ENCODE data around the gene ANGPT4. TPM values are rescaled to one million over a fixed set of nuclear protein-coding genes. Genes with fewer than 3 reads are reported as not detected.
A peak's percentile ranks its signal among the peaks of the same experiment; 100 is the strongest.

The ANGPT4 gene
- total RNA-seq, 2 experiments from 2014 or later, result not detected

- Mint-ChIP-seq H3K4me3 (no peak overlapping the region), H3K36me3 (ENCODE audit: low read depth) (no peaks in the 10 kb centered on the region), H3K9me3 (ENCODE audit: low read depth) (no peaks in the 10 kb centered on the region), H3K4me1 (peaks cover 12% of the 10 kb centered on the region), H3K27me3 (peaks cover 16% of the 10 kb centered on the region), H3K27ac (no peak overlapping the region)
- CTCF ChIA-PET, result interaction anchor here (0.5 to 1.0 kb wide), 2 partner anchors 69 to 71 kb away, joined by 3 to 4 read pairs; no protein-coding TSS in a partner anchor
- POLR2A ChIA-PET, result no interaction called here
- intact Hi-C loops (cut with DNase I, micrococcal nuclease), result loop anchor here (5.0 kb wide), 2 partner anchors 48 to 53 kb away; partner anchors contain the start of gene FAM110A (in 1 of the 2)
- ATAC-seq, result no peak
- DNase-seq, result peak; percentile 34
Observed at GRCh38 chr20:884983-885952, 30.9 kb downstream of the ANGPT4 start.

DNA sequence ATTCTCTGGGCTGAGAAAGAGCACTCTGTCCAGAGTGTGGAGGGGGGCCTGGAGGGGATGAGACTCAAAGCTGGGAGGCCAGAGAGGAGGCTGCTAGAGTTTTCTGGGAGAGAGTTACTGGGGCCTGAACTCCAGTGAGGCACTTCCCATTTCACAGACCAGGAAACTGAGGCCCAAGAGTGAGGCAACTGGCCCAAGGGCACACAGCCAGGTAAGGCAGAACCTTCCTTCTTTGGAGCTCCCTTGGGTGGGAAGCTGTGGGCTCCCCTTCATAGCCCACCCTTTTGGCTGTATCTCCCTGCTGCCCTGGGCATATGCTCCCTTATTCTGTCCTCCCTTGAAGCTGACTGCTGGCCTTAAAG is 34.4 kb downstream of the ANGPT4 start:
- Mint-ChIP-seq H3K27ac (peak overlapping the region; percentile 67), H3K4me3 (peak overlapping the region; percentile 58), H3K9me3 (ENCODE audit: low read depth) (no peaks in the 10 kb centered on the region), H3K27me3 (peaks cover 16% of the 10 kb centered on the region), H3K36me3 (ENCODE audit: low read depth) (no peaks in the 10 kb centered on the region), H3K4me1 (peaks cover 14% of the 10 kb centered on the region)
- POLR2A ChIA-PET, result no interaction called here
- CTCF ChIA-PET, result no interaction called here
- ATAC-seq, result no peak
- intact Hi-C loops (cut with DNase I, micrococcal nuclease), result loop anchor here (5.0 kb wide), 2 partner anchors 44 to 49 kb away; partner anchors contain the start of gene FAM110A (in 1 of the 2)
- no peak for DNase-seq

- Mint-ChIP-seq H3K27ac (peak overlapping the region; percentile 67), H3K36me3 (ENCODE audit: low read depth) (no peaks in the 10 kb centered on the region), H3K4me3 (peak overlapping the region; percentile 58), H3K9me3 (ENCODE audit: low read depth) (no peaks in the 10 kb centered on the region), H3K4me1 (peaks cover 14% of the 10 kb centered on the region), H3K27me3 (peaks cover 16% of the 10 kb centered on the region)
- ChIA-PET CTCF (no interaction called here), POLR2A (no interaction called here)
- intact Hi-C loops (cut with DNase I, micrococcal nuclease), result loop anchor here (5.0 kb wide), 2 partner anchors 44 to 49 kb away; partner anchors contain the start of gene FAM110A (in 1 of the 2)
- ATAC-seq (peak; percentile 99), DNase-seq (peak; percentile 63)
Observed at GRCh38 chr20:881051-881782, 34.9 kb downstream of the ANGPT4 start.

DNA sequence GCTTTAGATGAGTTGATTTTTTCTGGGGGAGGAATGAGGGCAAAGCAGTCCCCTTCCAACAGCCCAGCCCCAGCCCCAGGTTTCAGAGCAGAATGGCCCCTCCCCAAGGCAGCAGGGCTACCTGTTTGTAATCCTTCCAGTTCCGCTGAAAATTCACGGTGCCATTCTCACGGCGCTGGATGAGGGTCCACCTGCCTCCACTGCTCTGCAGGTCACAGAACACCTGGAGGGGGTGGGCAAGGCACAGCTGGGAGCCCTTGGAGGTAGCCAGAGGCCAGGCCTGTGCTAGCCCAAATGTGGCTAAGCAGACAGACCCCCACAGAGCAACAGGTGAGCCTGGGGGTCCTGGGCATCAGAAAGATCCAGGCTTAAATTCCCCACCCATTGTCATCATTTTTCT is 36.5 kb downstream of the ANGPT4 start:
- ATAC-seq (no peak), DNase-seq (no peak)
- no peaks in the 10 kb centered on the region for H3K36me3 Mint-ChIP-seq (ENCODE audit: low read depth)
- CTCF ChIA-PET, result interaction anchor here (0.7 kb wide), 1 partner anchor 60 kb away, joined by 3 read pairs; no protein-coding TSS in a partner anchor
- H3K27ac Mint-ChIP-seq, result no peak overlapping the region
- no peaks in the 10 kb centered on the region for H3K9me3 Mint-ChIP-seq (ENCODE audit: low read depth)
- peaks cover 5% of the 10 kb centered on the region for H3K27me3 Mint-ChIP-seq
- peaks cover 14% of the 10 kb centered on the region for H3K4me1 Mint-ChIP-seq
- H3K4me3 Mint-ChIP-seq, result no peak overlapping the region
- POLR2A ChIA-PET, result no interaction called here
- intact Hi-C loops (cut with DNase I, micrococcal nuclease), result loop anchor here (5.0 kb wide), 2 partner anchors 42 to 47 kb away; partner anchors contain the start of gene FAM110A (in 1 of the 2)

GRCh38 chr20:878511-879307 is 37.4 kb downstream of the ANGPT4 start:
- Mint-ChIP-seq H3K4me1 (peaks cover 14% of the 10 kb centered on the region), H3K9me3 (ENCODE audit: low read depth) (no peaks in the 10 kb centered on the region), H3K36me3 (ENCODE audit: low read depth) (no peaks in the 10 kb centered on the region), H3K4me3 (no peak overlapping the region), H3K27ac (no peak overlapping the region), H3K27me3 (no peaks in the 10 kb centered on the region)
- CTCF ChIA-PET, result no interaction called here
- DNase-seq (peak; percentile 58), ATAC-seq (no peak)
- intact Hi-C loops (cut with DNase I, micrococcal nuclease), result no loop called here
- POLR2A ChIA-PET, result no interaction called here

DNA sequence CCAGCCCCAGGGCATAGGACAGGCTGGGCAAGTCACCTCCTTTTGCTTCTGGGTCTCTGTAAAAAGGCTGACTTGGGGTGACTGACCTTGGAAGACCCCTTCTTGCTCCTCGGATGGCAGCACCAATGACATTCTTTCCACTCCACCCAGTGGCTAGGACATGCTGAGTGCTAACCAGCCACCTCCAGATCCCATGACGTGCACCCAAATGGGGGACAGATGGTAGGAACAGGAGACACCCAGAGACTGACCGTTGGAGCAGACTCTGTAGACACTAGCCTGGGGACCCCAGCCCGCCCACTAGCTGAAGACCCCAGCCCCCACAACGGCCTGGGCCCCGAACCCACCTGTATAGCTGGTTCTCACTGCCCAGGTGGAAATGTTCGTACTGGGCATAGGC is 38.3 kb downstream of the ANGPT4 start:
- no peaks in the 10 kb centered on the region for H3K36me3 Mint-ChIP-seq (ENCODE audit: low read depth)
- no peaks in the 10 kb centered on the region for H3K27me3 Mint-ChIP-seq
- DNase-seq (no peak), ATAC-seq (no peak)
- no peak overlapping the region for H3K27ac Mint-ChIP-seq
- ChIA-PET POLR2A (no interaction called here), CTCF (interaction anchor here (0.6 kb wide), 1 partner anchor 12 kb away, joined by 3 read pairs; no protein-coding TSS in a partner anchor)
- no peak overlapping the region for H3K4me3 Mint-ChIP-seq
- intact Hi-C loops (cut with DNase I, micrococcal nuclease), result no loop called here
- no peaks in the 10 kb centered on the region for H3K9me3 Mint-ChIP-seq (ENCODE audit: low read depth)
- H3K4me1 Mint-ChIP-seq, result peaks cover 14% of the 10 kb centered on the region

DNA sequence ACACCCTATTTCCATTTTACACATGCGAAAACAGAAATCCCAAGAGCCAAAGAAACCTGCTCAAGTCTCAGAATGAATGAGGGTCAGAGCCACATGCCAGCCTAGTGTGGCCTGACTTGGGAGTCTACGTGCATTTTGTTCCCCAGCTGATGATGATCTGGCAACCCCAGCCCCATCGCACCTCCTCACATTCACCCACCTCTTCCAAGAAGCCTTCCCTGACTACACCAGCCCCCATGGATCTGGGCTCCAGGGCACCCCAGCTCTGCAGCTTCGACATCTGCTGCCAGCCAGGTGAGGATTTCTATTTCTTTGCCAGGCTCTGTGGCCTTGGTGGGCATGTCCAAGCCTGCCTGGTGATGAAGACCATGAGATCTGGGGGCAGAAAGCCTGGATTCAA is 41.0 kb downstream of the ANGPT4 start:
- intact Hi-C loops (cut with DNase I, micrococcal nuclease), result no loop called here
- Mint-ChIP-seq H3K36me3 (ENCODE audit: low read depth) (no peaks in the 10 kb centered on the region), H3K9me3 (ENCODE audit: low read depth) (no peaks in the 10 kb centered on the region), H3K4me3 (no peak overlapping the region), H3K4me1 (peaks cover 2% of the 10 kb centered on the region), H3K27me3 (no peaks in the 10 kb centered on the region), H3K27ac (no peak overlapping the region)
- DNase-seq (no peak), ATAC-seq (no peak)
- CTCF ChIA-PET, result interaction anchor here (1.0 kb wide), 1 partner anchor 57 kb away, joined by 7 read pairs; no protein-coding TSS in a partner anchor
- POLR2A ChIA-PET, result no interaction called here

- no peaks in the 10 kb centered on the region for H3K36me3 Mint-ChIP-seq (ENCODE audit: low read depth)
- no peaks in the 10 kb centered on the region for H3K27me3 Mint-ChIP-seq
- H3K4me1 Mint-ChIP-seq, result no peaks in the 10 kb centered on the region
- H3K4me3 Mint-ChIP-seq, result no peak overlapping the region
- ChIA-PET POLR2A (no interaction called here), CTCF (interaction anchor here (1.3 kb wide), 1 partner anchor 13 kb away, joined by 4 read pairs; no protein-coding TSS in a partner anchor)
- H3K27ac Mint-ChIP-seq, result no peak overlapping the region
- intact Hi-C loops (cut with DNase I, micrococcal nuclease), result no loop called here
- peak; percentile 22 for DNase-seq
- ATAC-seq, result peak; percentile 57
- no peaks in the 10 kb centered on the region for H3K9me3 Mint-ChIP-seq (ENCODE audit: low read depth)
Observed at GRCh38 chr20:873875-874607, 42.1 kb downstream of the ANGPT4 start.

GRCh38 chr20:872855-873520 is 43.1 kb downstream of the ANGPT4 start:
- Mint-ChIP-seq H3K27ac (no peak overlapping the region), H3K4me1 (no peaks in the 10 kb centered on the region), H3K4me3 (no peak overlapping the region), H3K27me3 (no peaks in the 10 kb centered on the region), H3K9me3 (ENCODE audit: low read depth) (no peaks in the 10 kb centered on the region), H3K36me3 (ENCODE audit: low read depth) (no peaks in the 10 kb centered on the region)
- DNase-seq (no peak), ATAC-seq (no peak)
- CTCF ChIA-PET, result no interaction called here
- POLR2A ChIA-PET, result no interaction called here
- intact Hi-C loops (cut with DNase I, micrococcal nuclease), result no loop called here

- H3K4me1 Mint-ChIP-seq, result no peaks in the 10 kb centered on the region
- POLR2A ChIA-PET, result no interaction called here
Observed at GRCh38 chr20:871948-872347, 44.2 kb downstream of the ANGPT4 start.

More at GRCh38 chr20:871948-872347, 44.2 kb downstream of the ANGPT4 start:
- no peaks in the 10 kb centered on the region for H3K9me3 Mint-ChIP-seq (ENCODE audit: low read depth)
- H3K27ac Mint-ChIP-seq, result no peak overlapping the region
- no peaks in the 10 kb centered on the region for H3K36me3 Mint-ChIP-seq (ENCODE audit: low read depth)
- intact Hi-C loops (cut with DNase I, micrococcal nuclease), result no loop called here
- CTCF ChIA-PET, result interaction anchor here (0.5 kb wide), 1 partner anchor 10 kb away, joined by 3 read pairs; no protein-coding TSS in a partner anchor
- no peak overlapping the region for H3K4me3 Mint-ChIP-seq
- ATAC-seq (no peak), DNase-seq (no peak)
- H3K27me3 Mint-ChIP-seq, result no peaks in the 10 kb centered on the region
